IMR-90 (cell line): ENCODE measurements around the gene THAP10.

Experiments
- CHD1 ChIP-seq: IDR thresholded peaks from 2 replicates; pipeline ENCODE4 v1.6.1; 2012; ENCODE audit warnings: low read depth, low read length, improper control_type of control experiment
- CTCF ChIP-seq: conservative IDR thresholded peaks from 2 replicates; pipeline ENCODE4 v1.5.1; 2012; ENCODE audit warnings: mild to moderate bottlenecking, low read depth, low read length, improper control_type of control experiment

- TF ChIP-seq CTCF, result no peak
- TF ChIP-seq CHD1, result no peak
Observed at GRCh38 chr15:70923311-70924080, 31.3 kb upstream of the THAP10 start.
